Suppressor macrophage treated with lipopolysaccharide for 1 hour (primary cell): ENCODE data around the gene RPL11.
A peak's percentile ranks its signal among the peaks of the same experiment; 100 is the strongest.

Source experiments
- DNase-seq, 3 donors: peaks; one replicate each; pipeline ENCODE4 v3.0.0-alpha.2; 2020 to 2022

Gene RPL11

DNA sequence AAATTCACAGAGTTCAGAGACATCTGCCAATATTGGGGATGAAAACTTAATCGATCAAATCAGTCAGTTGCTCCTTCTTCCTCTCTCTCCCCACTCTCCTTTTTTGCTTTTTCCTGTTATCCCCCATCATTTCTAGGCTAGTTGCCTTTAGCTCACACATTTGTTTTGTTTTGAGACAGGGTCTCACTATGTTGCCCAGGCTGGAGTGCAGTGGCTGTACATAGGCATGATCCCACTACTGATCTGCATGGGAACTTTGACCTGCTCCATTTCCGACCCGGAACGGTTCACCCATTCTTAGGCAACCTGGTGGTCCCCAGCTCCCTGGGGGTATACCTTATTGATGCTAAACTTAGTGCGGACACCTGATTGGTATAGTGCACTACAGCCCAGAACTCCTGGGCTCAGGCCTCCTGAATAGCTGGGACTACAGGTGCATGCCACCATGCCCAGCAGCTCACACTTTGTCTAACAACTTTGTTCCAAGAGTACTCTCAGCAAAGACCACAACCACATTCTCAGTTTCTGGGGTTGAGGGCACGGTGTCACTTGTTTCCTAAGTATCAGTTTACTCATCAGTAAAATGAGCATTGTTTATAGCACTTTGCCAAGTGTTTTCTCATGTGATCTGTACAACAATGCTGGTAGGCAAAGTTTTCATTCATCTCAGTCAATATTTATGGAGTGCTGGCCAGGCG is 45.0 kb downstream of the RPL11 start:
- no peak for DNase-seq

GRCh38 chr1:23741609-23742008 is 50.0 kb downstream of the RPL11 start:
- DNase-seq = no peak

- no peak for DNase-seq
Measured at GRCh38 chr1:23742670-23743286, 51.2 kb downstream of the RPL11 start.

DNA sequence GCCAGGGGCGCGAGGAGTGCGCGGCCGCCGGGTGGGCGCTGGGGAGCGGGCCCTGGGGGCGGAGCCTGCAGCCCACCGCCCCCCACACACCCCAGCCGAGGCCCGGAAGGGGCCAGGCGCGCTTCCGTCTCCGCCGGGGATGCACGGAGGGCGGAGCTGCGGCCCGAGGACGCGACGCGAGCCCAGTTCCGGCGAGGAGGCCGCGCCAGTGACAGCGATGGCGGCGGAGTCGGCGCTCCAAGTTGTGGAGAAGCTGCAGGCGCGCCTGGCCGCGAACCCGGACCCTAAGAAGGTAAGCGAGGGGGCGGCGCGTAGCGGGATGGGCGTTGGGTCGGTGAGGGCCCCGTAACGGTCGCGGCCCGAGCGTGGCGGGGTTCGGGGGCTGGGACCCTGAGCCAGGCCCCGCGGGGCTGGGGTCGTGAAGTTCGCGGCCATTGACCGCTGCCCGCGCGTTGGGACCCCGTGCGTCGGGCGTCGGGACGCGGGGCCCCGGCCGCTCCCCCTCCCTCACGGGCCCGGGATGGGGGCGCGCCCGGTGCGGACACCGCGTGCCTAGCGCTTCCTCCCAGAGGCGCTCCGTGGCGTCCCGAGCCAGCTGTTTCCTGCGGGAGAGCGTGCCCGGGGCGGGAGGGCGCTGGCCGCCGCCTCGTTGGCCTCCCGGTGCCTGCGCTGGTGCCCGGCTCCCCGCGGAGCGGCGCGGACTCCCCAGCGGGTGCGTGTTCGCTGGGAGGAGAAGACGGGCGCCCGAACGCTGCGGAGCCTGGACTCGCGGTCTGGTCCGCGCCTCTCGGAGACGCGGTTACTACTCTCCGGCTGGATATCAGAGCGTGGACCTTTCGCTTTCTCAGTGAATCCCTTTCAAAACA is 51.9 kb downstream of the RPL11 start, which contains the start of gene ELOA:
Gene ELOA (plus strand): TSS at position 185 of the 866 bp plus-strand sequence. CDS start 33 bp downstream, at position 218.
- DNase-seq = peak; percentile 74 to 91 (median 84)

DNA sequence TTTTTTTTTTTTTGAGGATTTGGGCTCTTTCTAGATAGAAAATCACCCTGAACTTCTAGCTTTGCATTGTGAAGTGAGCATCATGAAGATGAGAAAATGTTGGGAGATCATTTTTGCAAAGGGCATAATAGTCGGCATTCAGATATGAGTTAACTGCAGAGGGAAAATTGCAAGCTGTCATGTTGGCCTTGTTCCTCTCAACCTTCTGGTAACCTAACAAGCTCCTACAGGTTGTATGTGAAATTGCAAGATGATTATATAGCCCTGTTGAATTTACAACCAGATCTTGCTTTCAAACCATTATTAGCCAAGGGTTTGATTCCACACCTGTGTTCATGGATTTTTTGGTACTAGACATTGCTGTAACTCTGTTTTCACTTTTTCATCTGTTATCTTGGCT is 53.9 kb downstream of the RPL11 start:
- DNase-seq = peak; percentile 41 to 64 (median 60)
